ENCODE results near the gene DNAJC5. TPM values are rescaled to one million over a fixed set of nuclear protein-coding genes. Genes with fewer than 3 reads are reported as not detected.
"Not testable (repeated sequence)": the region's sequence is repeated elsewhere in the genome, so short reads cannot be mapped to it uniquely, and the experiment has no call there.

Gene DNAJC5
- total RNA-seq, 1 experiment from 2014 or later = 28.5 TPM

DNA sequence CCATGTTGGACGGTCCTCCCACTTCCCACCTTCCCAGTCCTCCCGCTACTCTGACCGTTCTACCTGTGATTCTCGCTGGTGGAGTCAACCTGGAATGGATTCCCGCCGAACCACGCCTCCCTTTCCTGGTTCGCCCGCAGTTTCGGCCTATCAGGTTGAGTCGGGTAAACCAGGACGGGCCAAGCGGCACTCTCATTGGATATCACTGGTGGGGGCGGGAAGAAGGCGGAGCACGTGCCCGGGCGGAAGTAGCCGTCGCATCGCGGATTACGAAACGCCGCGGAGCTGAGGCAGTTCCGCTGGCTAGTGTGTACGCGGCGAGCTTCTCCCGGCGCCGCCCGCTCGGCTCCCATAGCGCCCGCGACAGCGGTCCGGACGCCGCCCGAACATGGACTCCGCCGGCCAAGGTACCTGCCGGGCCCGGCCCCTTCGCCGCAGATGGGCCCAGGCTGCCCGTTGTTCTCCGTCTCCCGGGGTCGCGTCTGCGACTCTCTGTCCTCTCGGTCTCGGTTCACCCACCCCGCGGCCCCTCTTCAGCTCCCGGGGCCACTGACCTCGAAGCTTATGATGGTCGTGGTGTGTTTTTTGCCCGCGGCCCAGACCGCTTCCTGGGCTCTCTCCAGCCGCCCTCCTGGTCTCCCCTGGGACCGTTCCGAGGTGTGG lies 29.8 kb upstream of the DNAJC5 start, which contains the start of gene TPD52L2 (continued):
- TF ChIP-seq FOXP1 (CRISPR knock-in tag; IDR thresholded peaks at IDR 0.05; ENCODE audit: borderline replicate concordance) (peak; percentile 49; the same call in 1 of the 2 replicates), MYBL2 (CRISPR knock-in tag; IDR thresholded peaks at IDR 0.05) (peak; percentile 68; the same call in 1 of the 2 replicates), CBFB (CRISPR knock-in tag; IDR thresholded peaks at IDR 0.05; ENCODE audit: low read depth) (no peak), ZNF423 (CRISPR knock-in tag; IDR thresholded peaks at IDR 0.05) (no peak), ETV6 (CRISPR knock-in tag; IDR thresholded peaks at IDR 0.05) (no peak)

DNA sequence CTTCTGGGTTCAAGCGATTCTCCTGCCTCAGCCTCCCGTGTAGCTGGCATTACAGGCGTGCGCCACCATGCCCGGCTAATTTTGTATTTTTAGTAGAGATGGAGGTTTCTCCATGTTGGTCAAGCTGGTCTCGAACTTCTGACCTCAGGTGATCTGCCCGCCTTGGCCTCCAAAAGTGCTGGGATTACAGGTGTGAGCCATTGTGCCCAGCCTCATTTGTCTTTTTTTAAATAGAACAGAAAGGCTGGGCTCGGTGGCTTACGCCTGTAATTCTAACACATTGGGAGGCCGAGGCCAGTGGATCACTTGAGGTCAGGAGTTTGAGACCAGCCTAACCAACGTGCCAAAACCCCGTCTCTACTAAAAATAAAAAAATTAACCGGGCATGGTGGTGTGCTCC lies 27.9 kb upstream of the DNAJC5 start:
- not testable (repeated sequence) for H3K27me3 Mint-ChIP-seq (ENCODE audit: low read depth); DNase-seq (ENCODE audit: low spot score); ATAC-seq; H3K9me3 Mint-ChIP-seq; H3K27ac Mint-ChIP-seq
- ChIA-PET POLR2A (interaction anchor here (0.7 kb wide), 1 partner anchor 92 kb away, joined by 3 read pairs; no protein-coding TSS in a partner anchor), CTCF (interaction anchor here (5.6 kb wide), 1 partner anchor 92 kb away, joined by 68 read pairs; no protein-coding TSS in a partner anchor)
- Mint-ChIP-seq H3K4me1 (peaks cover 19% of the 10 kb centered on the region), H3K36me3 (peaks cover 37% of the 10 kb centered on the region), H3K4me3 (peak overlapping the region; percentile 94)

DNA sequence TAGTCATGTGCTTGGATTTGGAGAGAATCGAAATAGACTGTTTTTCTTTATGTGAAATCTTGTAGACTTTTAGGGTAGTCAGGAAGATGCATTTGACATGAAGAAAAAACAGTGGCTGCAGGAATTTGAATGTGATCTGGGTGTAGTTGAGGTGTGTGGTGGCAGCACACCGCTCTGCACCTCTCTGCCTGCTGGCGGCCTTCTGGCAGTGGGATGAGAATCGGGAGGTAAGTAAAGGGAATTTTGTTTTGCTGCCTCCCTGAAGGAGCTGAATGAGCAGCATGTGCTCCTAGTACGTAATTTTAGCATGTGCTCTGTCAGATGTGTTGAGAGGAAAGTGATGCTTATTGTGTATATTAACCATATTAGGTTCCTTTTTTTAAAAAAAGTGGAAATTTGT lies 26.7 kb upstream of the DNAJC5 start:
- POLR2A ChIA-PET = no interaction called here
- Mint-ChIP-seq H3K4me1 (peaks cover 17% of the 10 kb centered on the region), H3K4me3 (no peak overlapping the region)

GRCh38 chr20:63873477-63873971 lies 21.4 kb upstream of the DNAJC5 start:
- Mint-ChIP-seq H3K27me3 (ENCODE audit: low read depth) (no peaks in the 10 kb centered on the region), H3K4me3 (no peak overlapping the region), H3K9me3 (no peaks in the 10 kb centered on the region), H3K4me1 (no peaks in the 10 kb centered on the region), H3K36me3 (peaks cover 65% of the 10 kb centered on the region), H3K27ac (0 out of 2 replicates have a peak overlapping the region, but pooled peaks have one; percentile 36)
- ATAC-seq (no peak), DNase-seq (ENCODE audit: low spot score) (no peak)
- ChIA-PET POLR2A (no interaction called here), CTCF (no interaction called here)
- no peak for TF ChIP-seq CDX4 (CRISPR knock-in tag; IDR thresholded peaks at IDR 0.05; ENCODE audit: borderline replicate concordance)
- no peak for TF ChIP-seq ZNF425 (CRISPR knock-in tag; conservative IDR thresholded peaks at IDR 0.05)
- no peak for TF ChIP-seq NR1H2 (CRISPR knock-in tag; IDR thresholded peaks at IDR 0.05)
- TF ChIP-seq, protein P1, sequence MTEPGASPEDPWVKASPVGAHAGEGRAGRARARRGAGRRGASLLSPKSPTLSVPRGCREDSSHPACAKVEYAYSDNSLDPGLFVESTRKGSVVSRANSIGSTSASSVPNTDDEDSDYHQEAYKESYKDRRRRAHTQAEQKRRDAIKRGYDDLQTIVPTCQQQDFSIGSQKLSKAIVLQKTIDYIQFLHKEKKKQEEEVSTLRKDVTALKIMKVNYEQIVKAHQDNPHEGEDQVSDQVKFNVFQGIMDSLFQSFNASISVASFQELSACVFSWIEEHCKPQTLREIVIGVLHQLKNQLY (CRISPR knock-in tag; IDR thresholded peaks at IDR 0.05) = no peak
- no peak for TF ChIP-seq KAT7 (CRISPR knock-in tag; IDR thresholded peaks at IDR 0.05; ENCODE audit: borderline replicate concordance)
- TF ChIP-seq CREB1 (CRISPR knock-in tag; IDR thresholded peaks at IDR 0.05) = no peak
- no peak for TF ChIP-seq GABPB1 (CRISPR knock-in tag; IDR thresholded peaks at IDR 0.05)

More for the DNA sequence above, 26.7 kb upstream of the DNAJC5 start:
- ATAC-seq (no peak), DNase-seq (ENCODE audit: low spot score) (no peak)
- H3K27me3 Mint-ChIP-seq (ENCODE audit: low read depth) = no peaks in the 10 kb centered on the region
- H3K36me3 Mint-ChIP-seq = peaks cover 39% of the 10 kb centered on the region
- H3K9me3 Mint-ChIP-seq = no peaks in the 10 kb centered on the region
- TF ChIP-seq E2F5 (CRISPR knock-in tag; IDR thresholded peaks at IDR 0.05) = no peak
- no peak for TF ChIP-seq ZNF317 (CRISPR knock-in tag; IDR thresholded peaks at IDR 0.05; ENCODE audit: borderline replicate concordance, low read depth)
- TF ChIP-seq FOXP1 (CRISPR knock-in tag; IDR thresholded peaks at IDR 0.05; ENCODE audit: borderline replicate concordance) = no peak
- no peak for TF ChIP-seq ESRRA (CRISPR knock-in tag; IDR thresholded peaks at IDR 0.05; ENCODE audit: borderline replicate concordance)
- no peak for TF ChIP-seq ETV6 (CRISPR knock-in tag; IDR thresholded peaks at IDR 0.05)
- no peak for TF ChIP-seq NFYB (CRISPR knock-in tag; conservative IDR thresholded peaks at IDR 0.05; ENCODE audit: low read depth)
- peak overlapping the region; percentile 44; the same call in 1 of the 2 replicates for H3K27ac Mint-ChIP-seq
- CTCF ChIA-PET = interaction anchor here (0.6 to 1.4 kb wide), 2 partner anchors 9 to 93 kb away, joined by 3 to 4 read pairs; no protein-coding TSS in a partner anchor

DNA sequence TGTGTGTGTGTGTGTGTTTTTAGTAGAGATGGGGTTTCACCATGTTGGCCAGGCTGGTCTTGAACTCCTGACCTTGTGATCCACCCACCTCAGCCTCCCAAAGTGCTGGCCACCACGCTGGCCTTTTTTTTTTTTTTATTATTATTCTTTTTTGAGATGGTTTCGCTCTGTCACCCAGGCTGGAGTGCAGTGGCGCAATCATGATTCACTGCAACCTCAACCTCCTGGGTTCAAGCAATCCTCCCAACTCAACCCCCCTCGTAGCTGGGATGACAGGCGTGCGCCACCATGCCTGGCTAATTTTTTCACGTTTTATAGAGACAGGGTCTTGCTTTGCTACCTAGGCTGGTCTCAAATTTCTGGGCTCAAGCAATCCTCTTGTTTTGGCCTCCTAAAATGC lies 20.7 kb upstream of the DNAJC5 start:
- CTCF ChIA-PET; H3K27me3 Mint-ChIP-seq (ENCODE audit: low read depth); H3K4me3 Mint-ChIP-seq; POLR2A ChIA-PET; DNase-seq (ENCODE audit: low spot score); H3K27ac Mint-ChIP-seq; H3K4me1 Mint-ChIP-seq; ATAC-seq; H3K9me3 Mint-ChIP-seq: not testable (repeated sequence)
- H3K36me3 Mint-ChIP-seq = peaks cover 59% of the 10 kb centered on the region
